Measurements from ENCODE around the gene PDCD10.

The PDCD10 gene

DNA sequence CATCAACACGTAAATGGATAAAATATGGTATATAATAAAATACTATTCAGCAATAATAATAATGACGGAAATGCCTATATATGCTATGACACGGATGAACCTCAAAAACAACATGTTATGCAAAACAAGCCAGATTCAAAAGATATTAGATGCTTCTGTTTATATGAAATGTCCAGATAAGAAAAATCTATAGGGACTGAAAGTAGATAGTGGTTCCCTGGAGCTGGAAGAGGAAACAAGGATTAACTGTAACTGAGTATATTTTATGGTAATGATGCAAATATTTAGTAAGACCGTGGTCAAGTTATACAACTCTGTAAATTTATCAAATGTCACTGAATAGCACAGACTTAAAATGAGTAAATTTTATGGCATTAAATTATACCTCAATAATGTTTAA lies 55.2 kb downstream of the PDCD10 start:
- DNase-seq (ENCODE audit: low read depth): no peak

GRCh38 chr3:167675848-167676247 lies 58.8 kb downstream of the PDCD10 start:
- DNase-seq (ENCODE audit: low read depth): no peak

DNA sequence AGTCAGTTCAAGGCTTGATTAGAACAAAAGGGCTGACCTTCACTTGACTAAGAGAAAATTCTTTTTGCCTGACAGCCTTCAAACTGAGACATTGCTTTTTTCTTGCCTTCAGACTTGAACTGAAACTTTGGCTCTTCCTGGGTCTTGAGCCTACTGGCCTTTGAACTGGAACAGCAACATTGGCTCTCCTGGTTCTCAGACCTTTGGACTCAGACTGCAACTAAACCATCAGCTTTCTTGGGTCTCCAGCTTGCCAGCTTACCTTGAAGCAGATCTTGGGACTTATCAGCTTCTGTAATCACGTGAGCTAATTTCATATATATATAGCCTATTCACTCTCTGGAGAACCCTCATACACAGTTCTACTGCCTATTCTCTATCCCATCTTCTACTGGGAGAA lies 61.5 kb downstream of the PDCD10 start:
- DNase-seq (ENCODE audit: low read depth): no peak

- no peak for DNase-seq (ENCODE audit: low read depth)
Observed at GRCh38 chr3:167671878-167672427, 62.7 kb downstream of the PDCD10 start.

DNA sequence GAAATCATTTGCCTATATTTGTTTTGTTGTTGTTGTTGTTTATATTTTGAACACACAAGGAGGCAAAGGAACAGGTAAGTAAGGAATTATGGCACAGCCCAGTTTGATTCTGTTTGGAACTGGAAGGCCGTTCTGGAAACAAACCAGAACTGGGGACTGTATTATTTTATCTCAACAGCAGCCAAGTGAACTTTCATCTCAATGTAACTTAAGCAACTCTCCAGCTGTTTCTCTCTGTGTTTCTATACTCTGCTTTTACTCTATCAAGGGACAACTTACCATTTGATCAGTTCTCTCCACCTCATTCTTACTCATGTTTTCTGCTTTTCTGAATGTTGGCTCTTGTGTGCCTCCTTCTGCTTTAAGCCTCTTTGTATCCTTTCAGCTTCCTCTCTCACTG lies 65.0 kb downstream of the PDCD10 start:
- no peak for DNase-seq (ENCODE audit: low read depth)

DNA sequence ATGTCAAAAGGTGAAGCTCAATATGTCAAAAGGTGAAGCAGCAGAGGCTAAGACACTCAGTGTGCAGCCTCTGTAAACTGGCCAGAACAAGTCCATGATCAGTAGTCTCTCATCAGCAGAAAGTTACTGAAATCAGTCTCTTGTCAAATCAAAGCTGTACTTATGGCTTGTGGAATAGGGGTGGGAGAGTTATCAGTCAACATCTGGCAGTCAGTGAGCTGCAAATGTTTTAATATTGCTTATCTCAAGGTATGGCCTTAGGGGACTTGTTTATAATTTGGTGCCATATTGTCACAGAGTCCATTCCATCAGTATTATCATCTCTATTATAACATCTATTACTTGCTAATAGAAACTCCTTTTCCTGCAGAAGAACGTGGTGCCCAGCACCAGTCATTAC lies 66.0 kb downstream of the PDCD10 start:
- DNase-seq (ENCODE audit: low read depth): no peak

DNA sequence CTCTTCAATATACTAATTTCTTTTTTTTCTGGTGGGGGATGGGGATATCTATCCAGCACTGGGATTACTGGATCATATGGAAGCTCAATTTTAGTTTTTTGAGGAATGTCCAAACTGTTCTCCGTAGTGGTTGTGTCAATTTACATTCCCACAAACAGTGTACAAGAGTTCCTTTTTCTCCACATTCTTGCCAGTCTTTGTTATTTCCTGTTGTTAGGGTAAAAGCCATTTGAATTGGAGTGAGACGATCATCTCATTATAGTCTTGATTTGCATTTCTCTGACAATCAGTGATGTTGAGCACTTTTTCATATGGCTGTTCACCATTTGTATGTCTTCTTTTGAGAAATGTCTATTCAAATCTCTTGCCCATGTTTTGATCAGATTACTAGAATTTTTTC lies 68.1 kb downstream of the PDCD10 start:
- no peak for DNase-seq (ENCODE audit: low read depth)

DNA sequence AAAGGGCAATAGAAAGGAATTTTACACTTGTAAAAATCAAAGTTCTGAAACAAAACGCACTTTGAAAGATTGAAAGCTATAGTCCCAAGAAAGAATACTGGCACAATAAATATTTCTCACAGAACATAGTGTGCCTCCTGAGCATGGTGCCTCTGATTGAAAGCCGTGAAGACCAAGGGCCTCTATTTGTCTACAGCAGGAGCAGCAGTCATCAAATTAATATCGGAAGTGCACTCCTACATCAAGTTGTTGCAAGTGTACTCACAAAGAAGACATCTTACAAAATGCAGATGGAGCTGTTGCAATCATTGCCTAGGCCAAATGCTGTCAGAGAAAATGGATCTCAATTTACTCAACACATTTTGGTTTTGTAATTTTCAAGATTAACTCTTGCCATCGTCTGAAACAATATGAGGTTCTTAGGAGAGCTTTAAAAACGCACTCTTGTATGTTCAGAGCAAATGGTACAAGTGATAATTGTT lies 71.7 kb downstream of the PDCD10 start:
- DNase-seq (ENCODE audit: low read depth): no peak

DNA sequence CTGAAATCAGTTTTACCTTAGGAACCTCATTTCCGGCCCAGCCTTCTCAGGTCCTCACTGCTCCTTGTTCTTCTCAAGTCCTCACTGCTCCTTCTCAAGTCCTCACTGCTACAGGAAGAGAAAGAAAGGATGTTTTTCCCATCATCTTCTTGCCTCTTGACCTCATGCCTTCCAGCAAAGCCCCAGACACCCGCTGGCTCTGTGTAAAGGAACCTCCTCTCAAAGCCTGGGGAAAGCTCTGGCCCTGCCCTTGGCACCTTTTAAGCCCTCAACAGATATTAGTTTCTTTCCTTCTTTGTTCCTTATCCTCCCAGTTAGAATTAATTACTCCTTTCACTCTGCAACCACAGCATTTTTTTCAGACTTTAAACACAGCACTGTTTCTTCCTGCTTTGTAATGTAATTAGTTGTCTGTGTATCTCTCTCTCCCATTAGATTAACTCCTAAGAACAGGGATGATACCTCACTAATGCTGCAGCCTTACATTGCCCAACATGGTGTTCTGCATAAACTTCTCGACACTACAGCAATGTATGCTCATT lies 76.9 kb downstream of the PDCD10 start:
- DNase-seq (ENCODE audit: low read depth): no peak

DNA sequence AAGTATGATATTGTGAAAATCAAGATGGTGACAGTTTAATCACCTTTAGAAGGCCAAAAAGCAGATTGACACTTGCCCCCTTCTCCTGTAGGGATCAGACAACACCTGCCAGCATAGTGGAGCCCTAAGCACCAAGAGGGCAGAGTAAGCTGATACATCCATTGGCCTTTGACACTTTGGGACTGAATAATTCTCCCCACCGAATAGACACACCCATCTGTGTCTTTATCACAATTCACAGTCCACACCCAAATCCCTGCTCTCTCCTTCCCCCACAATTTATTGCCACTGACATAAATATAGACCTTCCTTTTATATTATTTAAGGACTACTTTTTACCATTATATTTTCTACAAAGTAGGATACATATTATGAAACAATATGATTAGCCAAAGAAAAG lies 77.9 kb downstream of the PDCD10 start:
- no peak for DNase-seq (ENCODE audit: low read depth)

- no peak for DNase-seq (ENCODE audit: low read depth)
Observed at GRCh38 chr3:167653760-167654159, 80.9 kb downstream of the PDCD10 start, which contains the start of gene WDR49. WDR49 (minus strand) TSS chr3:167653942; CDS start chr3:167653425, 517 bp downstream.

DNA sequence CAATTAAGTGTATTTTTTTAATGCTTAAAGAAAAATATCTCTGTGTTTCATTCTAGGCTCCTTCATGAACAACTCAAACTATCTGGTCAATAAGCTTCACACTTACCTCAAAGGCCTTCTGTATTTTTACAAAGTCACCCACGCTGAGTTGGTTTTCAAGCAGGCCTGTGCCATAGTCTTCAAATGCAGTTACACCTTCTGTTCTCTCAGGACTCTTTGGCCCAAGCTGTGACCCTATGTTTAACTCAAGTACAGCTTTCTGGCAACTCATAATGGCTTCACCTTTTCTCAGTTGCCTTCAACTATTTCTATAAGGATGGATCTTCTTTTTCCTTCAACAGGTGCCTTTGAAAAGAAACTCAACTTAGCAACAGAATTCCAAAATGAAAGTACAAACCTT lies 81.5 kb downstream of the PDCD10 start:
- no peak for DNase-seq (ENCODE audit: low read depth)

DNA sequence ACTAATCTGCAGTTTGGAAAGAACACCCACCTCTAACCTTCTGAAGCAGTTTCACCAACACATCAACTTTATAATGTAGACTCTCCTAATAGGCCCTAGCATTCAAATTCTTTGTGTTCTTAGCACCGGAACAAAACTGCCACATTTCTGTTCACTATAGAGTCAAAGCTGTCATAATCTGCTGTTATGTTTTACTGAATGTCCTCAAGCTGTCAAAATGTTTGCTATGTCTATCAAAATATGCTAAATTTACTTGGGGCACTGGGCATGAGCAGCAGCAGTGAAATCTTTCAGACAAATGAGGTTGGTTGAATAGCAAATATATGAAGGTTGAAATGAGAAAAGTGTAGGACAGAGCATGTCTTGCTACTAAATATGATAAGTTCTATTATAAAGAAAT lies 82.9 kb downstream of the PDCD10 start:
- DNase-seq (ENCODE audit: low read depth): no peak

- no peak for DNase-seq (ENCODE audit: low read depth)
Observed at GRCh38 chr3:167650459-167650858, 84.2 kb downstream of the PDCD10 start.

GRCh38 chr3:167649746-167650145 lies 84.9 kb downstream of the PDCD10 start:
- no peak for DNase-seq (ENCODE audit: low read depth)

- DNase-seq (ENCODE audit: low read depth): no peak
Observed at GRCh38 chr3:167644611-167645010, 90.1 kb downstream of the PDCD10 start.
